ENCODE measurements around the gene CORIN.

CORIN gene

GRCh38 chr4:47720787-47721186, 117.1 kb downstream of the CORIN start:
- H3F3A ChIP-seq (ENCODE audit: low read depth), result no peaks in the 10 kb centered on the region
- no peaks in the 10 kb centered on the region for H3K9me2 ChIP-seq (replicated peaks; ENCODE audit: low read depth, low read length)
- no peak overlapping the region for H2AFZ ChIP-seq (ENCODE audit: low read length)
- no peaks in the 10 kb centered on the region for H3K4me1 ChIP-seq (ENCODE audit: insufficient read depth, low read length, poor library complexity, severe bottlenecking)
- no peaks in the 10 kb centered on the region for H3K9me3 ChIP-seq (ENCODE audit: insufficient read depth, low read depth, low read length)
- H3K36me3 ChIP-seq (ENCODE audit: insufficient read depth, low read length), result no peaks in the 10 kb centered on the region
- H3K4me2 ChIP-seq (ENCODE audit: low read depth, low read length, poor library complexity, severe bottlenecking), result no peak overlapping the region
- H3K27me3 ChIP-seq (ENCODE audit: insufficient read depth, low read length, poor library complexity, severe bottlenecking), result no peaks in the 10 kb centered on the region
- H3K4me3 ChIP-seq (ENCODE audit: low read length, poor library complexity, severe bottlenecking), result no peak overlapping the region
- no peaks in the 10 kb centered on the region for H3K79me2 ChIP-seq (ENCODE audit: insufficient read depth, low read length)
- no peak overlapping the region for H3K9ac ChIP-seq (ENCODE audit: low read depth, low read length, poor library complexity, severe bottlenecking)
- H4K20me1 ChIP-seq (ENCODE audit: insufficient read depth, low read length, poor library complexity, severe bottlenecking), result no peaks in the 10 kb centered on the region
- TF ChIP-seq CTCF (conservative IDR thresholded peaks at IDR 0.05; ENCODE audit: low read length) (no peak), EZH2phosphoT487 (IDR thresholded peaks at IDR 0.05; ENCODE audit: borderline replicate concordance) (no peak)

- Histone ChIP-seq H3K9me3 (ENCODE audit: insufficient read depth, low read depth, low read length) (no peaks in the 10 kb centered on the region), H3K9ac (ENCODE audit: low read depth, low read length, poor library complexity, severe bottlenecking) (no peak overlapping the region), H3K36me3 (ENCODE audit: insufficient read depth, low read length) (no peaks in the 10 kb centered on the region), H4K20me1 (ENCODE audit: insufficient read depth, low read length, poor library complexity, severe bottlenecking) (no peaks in the 10 kb centered on the region), H2AFZ (ENCODE audit: low read length) (no peak overlapping the region), H3K4me1 (ENCODE audit: insufficient read depth, low read length, poor library complexity, severe bottlenecking) (no peaks in the 10 kb centered on the region), H3K79me2 (ENCODE audit: insufficient read depth, low read length) (no peaks in the 10 kb centered on the region), H3K4me2 (ENCODE audit: low read depth, low read length, poor library complexity, severe bottlenecking) (no peak overlapping the region), H3K9me2 (replicated peaks; ENCODE audit: low read depth, low read length) (no peaks in the 10 kb centered on the region), H3K27me3 (ENCODE audit: insufficient read depth, low read length, poor library complexity, severe bottlenecking) (no peaks in the 10 kb centered on the region), H3K4me3 (ENCODE audit: low read length, poor library complexity, severe bottlenecking) (no peak overlapping the region), H3F3A (ENCODE audit: low read depth) (no peaks in the 10 kb centered on the region)
- TF ChIP-seq CTCF (conservative IDR thresholded peaks at IDR 0.05; ENCODE audit: low read length) (no peak), EZH2phosphoT487 (IDR thresholded peaks at IDR 0.05; ENCODE audit: borderline replicate concordance) (no peak)
Measured at GRCh38 chr4:47719576-47719975, 118.3 kb downstream of the CORIN start.

GRCh38 chr4:47718696-47719095, 119.2 kb downstream of the CORIN start:
- Histone ChIP-seq H3K9ac (ENCODE audit: low read depth, low read length, poor library complexity, severe bottlenecking) (no peak overlapping the region), H3K9me2 (replicated peaks; ENCODE audit: low read depth, low read length) (no peaks in the 10 kb centered on the region), H3K4me3 (ENCODE audit: low read length, poor library complexity, severe bottlenecking) (no peak overlapping the region), H3K9me3 (ENCODE audit: insufficient read depth, low read depth, low read length) (no peaks in the 10 kb centered on the region), H3K36me3 (ENCODE audit: insufficient read depth, low read length) (no peaks in the 10 kb centered on the region), H3K79me2 (ENCODE audit: insufficient read depth, low read length) (no peaks in the 10 kb centered on the region), H3F3A (ENCODE audit: low read depth) (no peaks in the 10 kb centered on the region), H4K20me1 (ENCODE audit: insufficient read depth, low read length, poor library complexity, severe bottlenecking) (no peaks in the 10 kb centered on the region), H2AFZ (ENCODE audit: low read length) (no peak overlapping the region), H3K4me1 (ENCODE audit: insufficient read depth, low read length, poor library complexity, severe bottlenecking) (no peaks in the 10 kb centered on the region), H3K27me3 (ENCODE audit: insufficient read depth, low read length, poor library complexity, severe bottlenecking) (no peaks in the 10 kb centered on the region), H3K4me2 (ENCODE audit: low read depth, low read length, poor library complexity, severe bottlenecking) (no peak overlapping the region)
- TF ChIP-seq EZH2phosphoT487 (IDR thresholded peaks at IDR 0.05; ENCODE audit: borderline replicate concordance) (no peak), CTCF (conservative IDR thresholded peaks at IDR 0.05; ENCODE audit: low read length) (no peak)

All from Loucy (cell line).